ENCODE measurements around the gene NFATC3.
A peak's percentile ranks its signal among the peaks of the same experiment; 100 is the strongest.

The NFATC3 gene

GRCh38 chr16:68085259-68086071, at the start of gene NFATC3:
NFATC3 (plus strand) TSS chr16:68085370; CDS start chr16:68085682, 312 bp downstream.
- peak; percentile 96 for DNase-seq

DNA sequence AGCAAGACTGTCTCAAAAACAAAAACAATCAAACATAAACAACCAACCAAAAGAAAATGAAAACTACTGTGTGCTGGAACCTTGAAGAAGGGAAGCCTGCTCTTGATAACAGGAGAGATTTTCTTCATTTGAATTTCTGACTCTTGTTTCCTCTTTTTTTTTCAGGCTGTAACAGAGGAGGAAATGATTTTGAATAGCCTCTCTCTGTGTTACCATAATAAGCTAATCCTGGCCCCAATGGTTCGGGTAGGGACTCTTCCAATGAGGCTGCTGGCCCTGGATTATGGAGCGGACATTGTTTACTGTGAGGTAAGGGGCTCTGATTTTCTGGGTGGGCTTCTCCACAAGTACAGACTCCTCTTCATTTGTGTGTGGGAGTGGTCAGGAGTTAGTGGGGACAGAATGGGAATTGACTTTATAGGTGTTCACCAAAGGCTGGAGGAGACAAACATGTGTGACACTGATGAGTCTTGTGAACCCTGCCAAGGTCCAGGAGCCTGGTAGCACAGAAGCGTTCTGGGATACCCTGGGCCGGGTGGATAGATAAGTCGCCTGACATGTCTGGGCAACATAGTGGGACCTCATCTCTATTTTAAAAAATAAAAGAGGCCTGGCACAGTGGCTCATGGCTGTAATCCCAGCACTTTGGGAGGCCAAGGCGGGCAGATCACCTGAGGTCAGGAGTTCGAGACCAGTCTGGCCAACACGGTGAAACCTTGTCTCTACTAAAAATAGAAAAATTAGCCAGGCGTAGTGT, 47.2 kb upstream of the NFATC3 start:
- no peak for DNase-seq

- DNase-seq, result peak; percentile 89
These were observed 44.5 kb upstream of the NFATC3 start for GRCh38 chr16:68040506-68041288.

GRCh38 chr16:68041783-68042182, 43.4 kb upstream of the NFATC3 start:
- DNase-seq, result no peak

- no peak for DNase-seq
These were observed 39.1 kb upstream of the NFATC3 start for GRCh38 chr16:68046106-68046505.

GRCh38 chr16:68047987-68048386, 37.2 kb upstream of the NFATC3 start:
- no peak for DNase-seq

- DNase-seq, result no peak
These were observed 35.7 kb upstream of the NFATC3 start for GRCh38 chr16:68049449-68049848.

DNA sequence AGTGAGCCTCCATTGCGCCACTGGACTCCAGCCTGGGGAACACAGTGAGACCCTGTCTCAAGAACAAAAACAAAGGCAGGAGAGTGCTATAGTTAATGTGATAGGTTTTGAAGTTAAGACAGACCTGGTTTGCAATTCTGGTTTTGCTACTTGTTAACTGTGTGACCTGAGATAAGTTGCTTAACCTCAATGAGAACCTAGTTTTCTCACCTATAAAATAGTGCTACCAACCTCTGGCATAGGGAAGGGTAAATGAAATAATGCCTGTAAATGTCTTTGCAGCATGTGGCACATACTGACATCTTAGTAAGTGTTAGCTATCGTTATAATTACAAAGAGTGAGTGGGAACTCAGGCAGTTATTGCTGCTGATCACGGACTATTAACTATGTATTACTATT, 29.8 kb upstream of the NFATC3 start:
- DNase-seq, result no peak

- DNase-seq, result no peak
These were observed 25.4 kb upstream of the NFATC3 start for GRCh38 chr16:68059804-68060203.

GRCh38 chr16:68061396-68061795, 23.8 kb upstream of the NFATC3 start:
- DNase-seq, result no peak

GRCh38 chr16:68062910-68063393, 22.2 kb upstream of the NFATC3 start:
- DNase-seq, result no peak

DNA sequence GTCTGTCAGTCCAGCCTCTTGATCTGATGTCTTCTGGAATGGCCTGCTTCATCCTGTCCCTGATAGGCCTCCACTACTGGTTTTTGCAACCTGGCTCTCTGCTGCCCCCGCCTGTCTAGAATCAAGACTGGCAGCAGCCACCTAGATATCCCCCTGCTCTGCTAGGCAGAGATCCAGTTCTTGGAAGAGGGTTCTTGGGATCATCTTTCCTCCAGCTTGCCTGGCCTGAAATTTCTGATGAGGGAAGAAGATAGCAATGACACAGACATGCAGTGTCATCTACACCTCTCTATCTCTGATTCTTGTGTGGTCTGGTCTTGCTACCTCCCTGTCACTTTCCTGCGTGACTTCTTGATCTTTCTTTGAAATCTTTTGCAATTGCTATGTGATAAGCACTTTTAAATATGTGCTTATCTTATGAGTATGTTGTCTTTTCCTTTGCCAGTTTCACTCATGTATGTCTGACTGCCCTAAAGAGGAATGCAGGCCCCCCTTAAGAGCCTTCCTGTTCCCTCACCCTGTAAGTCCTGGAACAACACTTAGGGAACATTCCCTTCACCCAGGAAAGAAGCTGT, 20.3 kb upstream of the NFATC3 start:
- DNase-seq, result peak; percentile 84

- DNase-seq, result no peak
These were observed 19.4 kb upstream of the NFATC3 start for GRCh38 chr16:68065716-68066305.

DNA sequence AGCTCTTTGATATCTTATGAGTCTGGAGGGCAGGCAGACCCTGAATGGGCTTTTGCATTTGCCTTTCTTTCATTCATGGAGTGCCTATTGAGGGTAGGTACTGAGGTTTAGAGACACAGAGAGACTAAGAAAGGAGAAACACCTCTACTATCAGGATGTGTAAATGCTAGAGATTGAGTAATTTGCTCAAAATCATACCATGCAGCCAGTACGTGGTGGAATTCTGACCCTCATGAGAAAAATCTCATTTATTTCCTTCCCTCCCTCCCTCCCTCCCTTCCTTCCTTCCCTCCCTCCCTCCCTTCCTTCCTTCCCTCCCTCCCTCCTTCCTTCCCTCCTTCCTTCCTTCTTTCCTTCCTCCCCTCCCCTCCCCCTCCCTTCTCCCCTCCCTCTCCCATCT, 18.4 kb upstream of the NFATC3 start:
- no peak for DNase-seq

DNA sequence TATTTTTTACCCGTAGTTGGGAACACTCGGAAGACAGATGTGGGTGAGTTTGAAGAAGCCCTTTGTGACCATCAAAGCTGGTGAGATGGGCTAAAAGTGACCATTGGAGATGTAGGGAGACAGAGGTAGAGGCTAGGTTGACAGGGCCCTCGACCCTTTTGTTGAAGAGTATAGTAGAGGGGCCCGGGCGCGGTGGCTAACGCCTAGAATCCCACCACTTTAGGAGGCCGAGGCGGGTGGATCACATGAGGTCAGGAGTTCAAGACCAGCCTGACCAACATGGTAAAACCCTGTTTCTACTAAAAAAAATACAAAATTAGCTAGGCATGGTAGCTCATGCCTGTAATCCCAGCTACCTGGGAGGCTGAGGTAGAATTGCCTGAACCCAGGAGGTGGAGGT, 16.2 kb upstream of the NFATC3 start:
- DNase-seq, result no peak

- DNase-seq, result no peak
These were observed 15.5 kb upstream of the NFATC3 start for GRCh38 chr16:68069511-68070248.

DNA sequence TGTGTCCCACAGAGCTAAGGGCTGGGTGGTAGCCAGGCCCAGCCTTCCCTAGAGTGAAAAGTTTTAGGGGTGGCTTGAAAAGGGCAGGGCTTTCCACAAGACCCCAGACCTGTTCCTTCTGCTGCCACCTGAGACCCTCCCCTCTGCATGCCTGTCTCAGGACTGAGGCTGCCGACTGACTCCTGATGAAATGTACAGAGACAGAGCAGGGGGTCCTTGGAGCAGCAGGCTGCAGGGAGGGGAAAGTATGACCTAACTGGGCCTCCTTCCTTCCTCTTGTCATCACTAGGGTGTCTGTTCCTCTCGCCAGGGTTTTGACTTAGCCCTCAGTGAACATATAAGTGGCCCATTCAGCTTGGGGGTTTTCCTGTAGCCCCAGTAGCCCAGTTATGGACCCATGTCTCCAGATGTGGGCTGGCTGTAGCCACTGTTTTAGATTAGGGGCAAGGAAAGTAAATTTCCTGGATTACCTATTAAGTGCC, 14.9 kb upstream of the NFATC3 start:
- DNase-seq, result no peak

DNA sequence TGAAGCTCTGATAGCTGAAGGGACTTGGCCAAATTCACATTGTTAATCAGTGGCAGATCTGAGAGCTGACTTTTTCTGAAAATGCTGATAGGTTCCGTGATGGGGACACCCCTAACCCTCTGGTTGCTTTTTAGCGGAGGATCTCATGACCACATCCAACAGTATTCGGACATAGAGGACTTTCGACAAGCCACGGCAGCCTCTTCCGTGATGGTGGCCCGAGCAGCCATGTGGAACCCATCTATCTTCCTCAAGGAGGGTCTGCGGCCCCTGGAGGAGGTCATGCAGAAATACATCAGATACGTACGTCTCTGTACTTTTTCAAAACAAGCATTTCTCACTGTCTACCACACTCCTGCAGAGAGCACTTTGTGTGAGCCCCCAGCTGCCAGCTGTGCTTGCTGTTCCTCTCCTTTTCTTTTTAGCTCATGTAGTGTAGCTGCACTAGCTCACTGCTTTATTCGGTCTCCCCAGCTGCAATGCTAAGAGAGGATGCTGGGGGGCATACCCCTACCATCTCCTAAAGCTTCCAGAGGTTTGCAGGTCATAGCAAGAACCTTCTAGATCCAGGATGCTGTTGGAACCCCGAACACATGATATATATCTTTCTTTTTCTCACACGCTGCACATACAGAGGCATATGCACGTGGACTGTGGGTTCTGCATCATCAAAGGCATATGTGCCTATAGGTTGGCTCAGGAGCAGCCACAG, 14.2 kb upstream of the NFATC3 start:
- DNase-seq, result no peak

DNA sequence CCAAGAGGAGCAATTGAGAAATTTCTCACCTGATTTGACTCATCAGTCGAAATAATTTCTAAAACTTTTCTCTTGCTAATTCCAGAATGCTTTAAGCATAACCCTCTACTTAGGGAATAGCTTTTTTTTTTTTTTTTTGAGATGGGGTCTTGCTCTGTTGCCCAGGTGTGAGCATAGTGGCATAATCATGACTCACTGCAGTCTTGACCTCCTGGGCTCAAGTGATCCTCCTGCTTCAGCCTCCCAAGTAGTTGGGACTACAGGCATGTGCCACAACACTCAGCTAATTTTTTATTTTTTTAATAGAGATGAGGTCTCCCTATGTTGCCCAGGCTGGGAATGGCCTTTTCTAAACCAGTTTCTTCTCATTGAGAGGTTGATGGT, 13.7 kb upstream of the NFATC3 start:
- no peak for DNase-seq

DNA sequence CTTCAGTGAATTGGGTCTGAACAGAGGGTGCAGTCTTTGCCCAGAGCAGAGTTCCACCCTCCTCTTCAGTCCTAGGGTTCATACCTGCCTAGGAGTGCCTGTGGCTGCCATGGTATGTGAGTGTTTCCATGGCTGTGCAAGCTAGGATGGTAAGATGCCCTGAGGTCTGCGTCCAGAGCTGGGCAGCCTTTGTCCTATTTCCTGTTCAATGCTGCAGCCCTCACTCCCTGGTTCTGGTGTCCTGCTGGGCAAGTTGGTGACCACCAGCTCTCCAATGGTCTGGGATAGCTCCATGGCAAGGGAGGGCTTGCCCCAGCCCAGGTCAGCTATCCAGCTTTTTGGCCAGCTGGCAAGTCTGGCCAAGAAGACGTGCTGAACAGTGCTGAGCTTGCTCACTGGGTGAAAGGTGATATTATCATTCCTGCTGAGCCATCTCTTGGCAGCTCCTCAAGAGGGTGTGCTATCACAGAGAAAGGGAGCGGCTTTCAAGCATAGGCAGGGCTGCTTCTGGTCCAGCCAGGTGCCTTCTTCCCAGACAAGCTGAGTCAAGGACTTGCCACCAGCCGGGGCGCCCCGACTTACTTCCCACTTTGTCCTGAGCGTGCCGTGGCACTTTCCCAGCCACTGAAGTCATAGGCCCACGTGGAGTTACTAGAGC, 13.0 kb upstream of the NFATC3 start:
- peak; percentile 88 for DNase-seq
